ENCODE data around the gene SUPT16H. TPM values are rescaled to one million over a fixed set of nuclear protein-coding genes. Genes with fewer than 3 reads are reported as not detected.

Gene SUPT16H
- total and polyA plus RNA-seq, 2 of the 8 experiments (the other 6 are each of a cell fraction or from before 2014, with no cell fraction given): 138 to 201 TPM

GRCh38 chr14:21322716-21323115, 61.1 kb downstream of the SUPT16H start:
- Histone ChIP-seq H3K4me1 (replicated peaks in 1 of 4; ENCODE audit: control insufficient read depth in 3 of 4, insufficient read depth in 4 of 4, low read length in 3 of 4) (peaks cover 0 to 2% (median 0%) of the 10 kb centered on the region in 4 experiments; a peak in 2 of 7 replicates), H4K20me1 (replicated peaks in 1 of 2; ENCODE audit: control insufficient read depth in 1 of 2, insufficient read depth in 2 of 2, low read length in 2 of 2) (no peaks in the 10 kb centered on the region), H2BK15ac (ENCODE audit: low read length) (no peak overlapping the region), H3K4me3 (ENCODE audit: extremely low read depth in 1 of 4, insufficient read depth in 2 of 4, low read depth in 3 of 4, low read length in 4 of 4) (no peak overlapping the region), H2AFZ (ENCODE audit: low read length) (no peak overlapping the region), H4K5ac (ENCODE audit: insufficient read length, low read depth, low read length) (no peak overlapping the region), H3K23me2 (ENCODE audit: low read depth, low read length) (peaks cover 2% of the 10 kb centered on the region; the same call in 1 of the 2 replicates), H2BK20ac (ENCODE audit: low read length) (no peak overlapping the region), H3K23ac (ENCODE audit: insufficient read length) (no peak overlapping the region), H2AK5ac (ENCODE audit: low read depth, low read length) (no peak overlapping the region), H4K91ac (replicated peaks; ENCODE audit: insufficient read length, low read length) (no peak overlapping the region), H3K9me3 (ENCODE audit: insufficient read depth in 2 of 2, low read depth in 1 of 2, low read length in 1 of 2) (no peaks in the 10 kb centered on the region), H2BK12ac (ENCODE audit: low read depth, low read length) (no peak overlapping the region), H3K14ac (ENCODE audit: insufficient read length) (no peak overlapping the region), H3K27ac (ENCODE audit: low read depth, low read length) (no peak overlapping the region), H3K56ac (replicated peaks; ENCODE audit: insufficient read length, low read depth, low read length) (no peak overlapping the region), H3K4me2 (ENCODE audit: insufficient read depth in 1 of 2, low read depth in 2 of 2, low read length in 2 of 2) (no peak overlapping the region), H2BK5ac (ENCODE audit: low read depth, low read length) (no peak overlapping the region), H4K8ac (ENCODE audit: extremely low read depth, insufficient read depth, low read length) (no peak overlapping the region), H3K36me3 (ENCODE audit: control insufficient read depth in 2 of 4, insufficient read depth in 4 of 4, low read length in 3 of 4) (no peaks in the 10 kb centered on the region), H3K79me1 (ENCODE audit: low read depth, low read length) (no peaks in the 10 kb centered on the region), H2BK120ac (replicated peaks; ENCODE audit: low read depth, low read length) (no peak overlapping the region), H3K27me3 (replicated peaks in 1 of 4; ENCODE audit: control insufficient read depth in 3 of 4, extremely low read depth in 1 of 4, insufficient read depth in 3 of 4, low read length in 3 of 4) (no peaks in the 10 kb centered on the region), H3K9ac (replicated peaks in 1 of 4; ENCODE audit: extremely low read depth in 1 of 4, low read depth in 3 of 4, low read length in 3 of 4) (no peak overlapping the region), H3K79me2 (ENCODE audit: control insufficient read depth in 1 of 2, insufficient read depth in 2 of 2, low read length in 2 of 2) (no peaks in the 10 kb centered on the region), H3K18ac (ENCODE audit: extremely low read depth, low read length) (no peak overlapping the region), H3K4ac (replicated peaks; ENCODE audit: insufficient read length, low read depth, low read length) (no peak overlapping the region)
- 58% methylated on average over 2 of the region's 2 CpGs; no CpG with 5 or more reads in 1 of the 2 experiments for WGBS, 2 experiments (ENCODE audit: extremely low coverage in 1 of 2, insufficient coverage in 1 of 2, insufficient read length in 1 of 2, insufficient replicate concordance in 2 of 2, low coverage in 1 of 2, low lambda C conversion rate in 2 of 2, missing lambda C conversion rate in 1 of 2)
- FAIRE-seq: no peak
- ChIA-PET CTCF (ENCODE audit: partially characterized antibody) (interaction anchor here (1.0 kb wide), 1 partner anchor 10 kb away, joined by 6 read pairs; no protein-coding TSS in a partner anchor), POLR2A (ENCODE audit: partially characterized antibody) (interaction anchor here (1.2 to 1.4 kb wide), 2 partner anchors 11 to 14 kb away, joined by 3 to 5 read pairs; no protein-coding TSS in a partner anchor)
- no peak for DNase-seq (ENCODE audit: low read depth in 1 of 2, low spot score in 2 of 2)
- TF ChIP-seq NRF1 (IDR thresholded peaks at IDR 0.05; ENCODE audit: low read depth, low read length): no peak
- TF ChIP-seq YY1 (IDR thresholded peaks at IDR 0.05; ENCODE audit: low read depth, low read length): no peak
- no peak for TF ChIP-seq BCL11A (IDR thresholded peaks at IDR 0.05; ENCODE audit: low read depth in 2 of 2, low read length in 2 of 2)
- no peak for TF ChIP-seq CTBP2 (IDR thresholded peaks at IDR 0.05; ENCODE audit: borderline replicate concordance, insufficient read depth, insufficient read length, low read length)
- no peak for TF ChIP-seq RBBP5 (IDR thresholded peaks at IDR 0.05; ENCODE audit: borderline replicate concordance, low read depth, low read length)
- no peak for TF ChIP-seq BACH1 (IDR thresholded peaks at IDR 0.05; ENCODE audit: low read length)
- no peak for TF ChIP-seq KDM5A (IDR thresholded peaks at IDR 0.05; ENCODE audit: low read length)
- TF ChIP-seq TCF12 (IDR thresholded peaks at IDR 0.05; ENCODE audit: low read depth, low read length): no peak
- TF ChIP-seq GTF2F1 (IDR thresholded peaks at IDR 0.05; ENCODE audit: borderline replicate concordance, low read depth, low read length): no peak
- no peak for TF ChIP-seq ASH2L (IDR thresholded peaks at IDR 0.05; ENCODE audit: low read length)
- no peak for TF ChIP-seq SRF (IDR thresholded peaks at IDR 0.05; ENCODE audit: low read depth, low read length)
- no peak for TF ChIP-seq RFX5 (IDR thresholded peaks at IDR 0.05; ENCODE audit: borderline replicate concordance, low read depth, low read length)
- TF ChIP-seq JUND (IDR thresholded peaks at IDR 0.05; ENCODE audit: low read length): no peak
- TF ChIP-seq CHD1 (IDR thresholded peaks at IDR 0.05; ENCODE audit: low read depth, low read length): no peak
- no peak for TF ChIP-seq PHF8 (conservative IDR thresholded peaks at IDR 0.05; ENCODE audit: low read depth, low read length)
- no peak for TF ChIP-seq SIX5 (IDR thresholded peaks at IDR 0.05; ENCODE audit: low read depth, low read length)
